ENCODE results near the gene ADPRM. TPM values are rescaled to one million over a fixed set of nuclear protein-coding genes. Genes with fewer than 3 reads are reported as not detected.

Gene ADPRM
- total and polyA plus RNA-seq, 2 experiments from 2014 or later = 7.7 to 17.8 TPM

DNA sequence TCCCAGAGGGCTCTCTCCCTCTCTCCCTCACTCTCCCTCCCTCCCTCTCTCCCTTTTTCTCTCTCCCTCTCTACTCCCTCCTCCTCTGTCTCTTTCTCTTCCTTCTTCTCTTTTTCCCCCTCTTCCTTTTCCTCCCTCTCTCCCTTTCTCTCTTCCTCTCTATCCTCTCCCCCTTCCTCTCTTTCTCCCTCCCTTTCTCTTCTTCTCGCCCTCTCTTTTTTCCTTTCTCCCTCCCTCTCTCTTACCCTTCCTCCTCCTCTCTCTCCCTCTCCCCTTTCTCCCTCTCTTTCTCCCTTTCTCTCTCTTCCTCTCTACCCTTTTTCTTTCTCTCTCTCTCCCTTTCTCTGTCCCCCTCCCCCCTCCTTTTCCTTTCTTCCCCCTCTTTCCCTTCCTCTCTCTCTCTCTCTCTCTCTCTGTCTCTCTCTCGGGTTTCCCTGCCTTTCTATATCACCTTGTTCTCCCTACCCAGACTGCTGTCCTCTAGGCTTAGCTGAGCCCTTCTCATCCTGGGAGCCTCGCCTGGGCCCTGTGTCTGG, 58.3 kb downstream of the ADPRM start:
- no peaks in the 10 kb centered on the region for H3K9me2 ChIP-seq (replicated peaks; ENCODE audit: insufficient read depth)
- H3K4me1 ChIP-seq (ENCODE audit: insufficient read depth) = peaks cover 38% of the 10 kb centered on the region
- peak overlapping the region; percentile 84 for H2AFZ ChIP-seq
- H3K4me3 ChIP-seq = no peak overlapping the region
- WGBS (ENCODE audit: low lambda C conversion rate, missing lambda C conversion rate) = 91% methylated on average over 2 of the region's 3 CpGs
- no peaks in the 10 kb centered on the region for H3K36me3 ChIP-seq (replicated peaks; ENCODE audit: insufficient read depth, low read depth)
- no peaks in the 10 kb centered on the region for H3K79me2 ChIP-seq
- no peaks in the 10 kb centered on the region for H3K9me3 ChIP-seq (ENCODE audit: low read depth)
- peak overlapping the region; percentile 94 for H3K27ac ChIP-seq
- TF ChIP-seq EZH2phosphoT487 (IDR thresholded peaks at IDR 0.05; ENCODE audit: low read depth, severe bottlenecking, unreplicated experiment) = no peak
- TF ChIP-seq, protein P1, sequence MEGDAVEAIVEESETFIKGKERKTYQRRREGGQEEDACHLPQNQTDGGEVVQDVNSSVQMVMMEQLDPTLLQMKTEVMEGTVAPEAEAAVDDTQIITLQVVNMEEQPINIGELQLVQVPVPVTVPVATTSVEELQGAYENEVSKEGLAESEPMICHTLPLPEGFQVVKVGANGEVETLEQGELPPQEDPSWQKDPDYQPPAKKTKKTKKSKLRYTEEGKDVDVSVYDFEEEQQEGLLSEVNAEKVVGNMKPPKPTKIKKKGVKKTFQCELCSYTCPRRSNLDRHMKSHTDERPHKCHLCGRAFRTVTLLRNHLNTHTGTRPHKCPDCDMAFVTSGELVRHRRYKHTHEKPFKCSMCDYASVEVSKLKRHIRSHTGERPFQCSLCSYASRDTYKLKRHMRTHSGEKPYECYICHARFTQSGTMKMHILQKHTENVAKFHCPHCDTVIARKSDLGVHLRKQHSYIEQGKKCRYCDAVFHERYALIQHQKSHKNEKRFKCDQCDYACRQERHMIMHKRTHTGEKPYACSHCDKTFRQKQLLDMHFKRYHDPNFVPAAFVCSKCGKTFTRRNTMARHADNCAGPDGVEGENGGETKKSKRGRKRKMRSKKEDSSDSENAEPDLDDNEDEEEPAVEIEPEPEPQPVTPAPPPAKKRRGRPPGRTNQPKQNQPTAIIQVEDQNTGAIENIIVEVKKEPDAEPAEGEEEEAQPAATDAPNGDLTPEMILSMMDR (IDR thresholded peaks at IDR 0.05; ENCODE audit: poor library complexity) = no peak
- TF ChIP-seq EZH2 (IDR thresholded peaks at IDR 0.05; ENCODE audit: borderline replicate concordance) = no peak
- H4K20me1 ChIP-seq (ENCODE audit: insufficient read depth, poor library complexity, severe bottlenecking) = no peaks in the 10 kb centered on the region
- no peak for DNase-seq (ENCODE audit: low spot score)
- no peaks in the 10 kb centered on the region for H3K27me3 ChIP-seq
- H3K4me2 ChIP-seq = peak overlapping the region; percentile 68

DNA sequence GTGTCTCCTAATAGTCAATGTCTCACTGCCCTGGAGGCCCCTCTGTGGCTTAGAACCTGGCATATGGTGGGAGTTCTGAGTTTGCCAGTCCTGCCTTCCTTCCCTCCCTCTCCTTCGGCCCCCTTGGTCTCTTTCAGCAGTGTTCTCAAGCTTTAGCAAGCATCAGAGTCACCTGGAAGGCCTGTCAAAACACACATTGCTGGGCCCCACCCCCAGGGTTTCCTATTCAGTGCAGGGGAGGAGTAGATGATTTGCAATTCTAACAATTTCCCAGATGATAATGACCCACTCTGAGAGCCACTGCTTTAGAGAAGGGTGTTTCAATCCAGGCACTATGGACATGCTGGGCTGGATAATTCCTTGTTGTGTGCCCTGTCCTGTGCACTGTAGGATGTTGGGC, 58.8 kb downstream of the ADPRM start:
- no peak for DNase-seq (ENCODE audit: low spot score)
- Histone ChIP-seq H3K4me3 (no peak overlapping the region), H3K79me2 (no peaks in the 10 kb centered on the region), H3K36me3 (replicated peaks; ENCODE audit: insufficient read depth, low read depth) (no peaks in the 10 kb centered on the region), H3K9me3 (ENCODE audit: low read depth) (no peaks in the 10 kb centered on the region), H4K20me1 (ENCODE audit: insufficient read depth, poor library complexity, severe bottlenecking) (no peaks in the 10 kb centered on the region), H3K4me1 (ENCODE audit: insufficient read depth) (peaks cover 38% of the 10 kb centered on the region), H2AFZ (no peak overlapping the region), H3K27ac (peak overlapping the region; percentile 94), H3K4me2 (no peak overlapping the region), H3K9me2 (replicated peaks; ENCODE audit: insufficient read depth) (no peaks in the 10 kb centered on the region), H3K27me3 (no peaks in the 10 kb centered on the region)
- no peak for TF ChIP-seq EZH2 (IDR thresholded peaks at IDR 0.05; ENCODE audit: borderline replicate concordance)
- no peak for TF ChIP-seq EZH2phosphoT487 (IDR thresholded peaks at IDR 0.05; ENCODE audit: low read depth, severe bottlenecking, unreplicated experiment)
- TF ChIP-seq, protein P1 (IDR thresholded peaks at IDR 0.05; ENCODE audit: poor library complexity) = no peak
- WGBS (ENCODE audit: low lambda C conversion rate, missing lambda C conversion rate) = 27% methylated on average over 1 of the region's 1 CpG

DNA sequence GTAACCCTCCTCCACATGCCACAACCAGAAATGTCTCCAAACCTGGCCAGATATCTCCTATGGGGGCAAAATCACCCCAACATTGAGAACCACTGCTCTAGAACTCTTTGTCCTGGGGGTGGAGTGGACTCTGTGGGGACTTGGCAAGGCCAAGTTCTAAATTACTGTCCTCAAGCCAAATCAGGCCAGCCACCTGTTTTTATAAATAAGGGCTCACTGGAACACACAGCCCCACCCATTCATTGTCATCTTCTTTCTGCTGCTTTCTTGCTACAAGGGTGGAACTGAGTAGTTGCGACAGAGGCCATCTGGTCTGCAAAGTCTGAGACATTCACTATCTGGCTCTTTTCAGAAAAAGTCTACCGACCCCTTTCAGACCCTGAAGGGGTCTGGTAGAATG, 59.2 kb downstream of the ADPRM start:
- Histone ChIP-seq H3K27ac (peak overlapping the region; percentile 94), H2AFZ (no peak overlapping the region), H3K79me2 (no peaks in the 10 kb centered on the region), H3K4me3 (no peak overlapping the region), H3K27me3 (no peaks in the 10 kb centered on the region), H3K9me3 (ENCODE audit: low read depth) (no peaks in the 10 kb centered on the region), H4K20me1 (ENCODE audit: insufficient read depth, poor library complexity, severe bottlenecking) (no peaks in the 10 kb centered on the region), H3K36me3 (replicated peaks; ENCODE audit: insufficient read depth, low read depth) (no peaks in the 10 kb centered on the region), H3K9me2 (replicated peaks; ENCODE audit: insufficient read depth) (no peaks in the 10 kb centered on the region), H3K4me1 (ENCODE audit: insufficient read depth) (peaks cover 38% of the 10 kb centered on the region), H3K4me2 (peak overlapping the region; percentile 11)
- WGBS (ENCODE audit: low lambda C conversion rate, missing lambda C conversion rate) = 59% methylated on average over 2 of the region's 2 CpGs
- DNase-seq (ENCODE audit: low spot score) = no peak
- no peak for TF ChIP-seq EZH2phosphoT487 (IDR thresholded peaks at IDR 0.05; ENCODE audit: low read depth, severe bottlenecking, unreplicated experiment)
- TF ChIP-seq, protein P1 (IDR thresholded peaks at IDR 0.05; ENCODE audit: poor library complexity) = no peak
- no peak for TF ChIP-seq EZH2 (IDR thresholded peaks at IDR 0.05; ENCODE audit: borderline replicate concordance)
